GM19452 (cell line): ENCODE data around the gene TECPR1.

Source experiments
- ATAC-seq: cut with Tn5 transposase; IDR thresholded peaks from one replicate; pipeline ENCODE4 v1.9.1; 2021; ENCODE audit not compliant: unreplicated experiment

TECPR1 gene

DNA sequence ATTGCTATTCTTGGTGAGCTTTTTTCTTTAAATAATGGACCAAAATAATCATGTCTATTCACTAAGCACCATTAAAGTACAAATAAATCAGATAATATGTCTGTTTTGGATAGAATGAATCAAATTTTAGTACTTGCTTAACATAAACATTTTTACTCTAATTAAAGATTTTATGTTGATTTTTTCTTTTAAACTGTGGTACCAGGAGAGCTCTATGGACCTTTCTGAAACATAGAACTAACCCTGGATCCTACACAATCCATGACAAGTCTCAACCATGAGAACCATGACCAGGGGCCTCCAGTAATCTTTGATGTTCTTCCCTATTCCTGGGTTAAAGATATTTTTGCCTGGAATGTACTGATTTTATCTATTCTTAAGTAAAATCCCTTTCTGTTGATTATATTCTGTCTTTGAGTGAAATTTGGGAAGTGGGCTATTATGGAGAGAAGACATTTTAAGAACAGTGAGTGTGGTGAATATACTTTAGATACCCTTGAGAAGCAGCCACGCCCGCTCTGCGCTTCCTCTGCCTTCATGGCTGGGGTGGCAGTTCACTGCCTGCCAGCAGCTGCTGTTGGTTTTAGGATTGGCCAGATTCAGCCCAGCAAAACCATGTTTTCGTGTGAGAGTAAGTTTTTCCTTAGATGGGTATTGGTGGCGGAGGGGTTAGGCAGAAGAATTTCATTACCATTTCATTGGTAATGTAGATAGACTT, 83.0 kb downstream of the TECPR1 start:
- ATAC-seq: no peak

DNA sequence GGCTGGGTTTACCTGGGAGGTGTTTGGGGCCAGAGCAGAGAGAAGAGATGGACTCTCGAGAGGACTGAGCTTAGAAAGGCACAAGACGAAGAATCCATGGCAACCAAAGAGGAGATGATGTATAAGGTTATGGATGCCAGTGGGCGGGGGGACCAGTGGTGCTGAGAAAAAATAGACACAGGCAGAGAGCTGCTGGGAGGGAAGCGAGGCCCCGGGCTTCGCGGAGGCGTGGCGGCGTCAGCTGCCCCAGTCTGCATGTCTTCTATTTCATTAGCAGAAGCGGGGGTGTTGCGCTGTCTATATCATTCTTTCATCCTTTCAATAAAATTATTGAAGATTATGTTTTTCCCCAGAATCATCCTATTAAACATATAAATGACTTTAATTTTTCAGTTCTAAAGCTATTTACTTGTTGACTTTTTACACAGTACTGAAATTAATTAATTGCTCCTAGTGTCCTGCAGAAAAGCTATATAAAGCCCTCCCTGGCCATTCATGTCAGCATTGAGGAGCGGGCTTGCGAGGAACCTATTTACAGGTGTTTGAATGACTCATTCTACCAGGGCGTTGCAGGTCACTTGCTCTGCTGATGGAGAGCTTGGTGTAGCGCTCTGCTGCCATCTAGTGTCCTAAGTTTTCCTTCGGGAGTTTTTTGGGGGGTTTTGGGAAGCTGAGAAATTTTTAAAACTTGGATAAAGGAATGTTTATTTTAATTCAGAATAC, 83.7 kb downstream of the TECPR1 start:
- ATAC-seq: no peak

DNA sequence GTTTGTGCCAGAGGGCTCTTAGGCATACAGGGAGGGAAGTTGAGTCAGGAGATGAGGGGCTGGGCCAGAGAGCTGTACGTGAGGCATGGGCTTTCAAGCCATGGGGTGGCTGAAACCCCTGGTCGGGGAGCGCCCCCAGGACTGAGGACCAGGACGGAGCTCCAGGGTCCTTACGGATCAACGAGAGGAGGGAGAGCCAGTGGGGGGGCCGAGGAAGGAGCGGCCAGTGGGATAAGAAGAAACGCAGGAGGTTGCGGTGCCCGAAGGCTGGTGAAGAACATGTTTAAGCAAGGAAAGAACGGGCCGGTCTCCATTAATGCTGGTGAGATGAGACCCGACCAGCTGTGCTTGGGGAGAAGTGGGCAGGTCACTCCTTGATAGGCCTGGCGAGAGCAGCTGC, 84.4 kb downstream of the TECPR1 start:
- ATAC-seq: no peak

DNA sequence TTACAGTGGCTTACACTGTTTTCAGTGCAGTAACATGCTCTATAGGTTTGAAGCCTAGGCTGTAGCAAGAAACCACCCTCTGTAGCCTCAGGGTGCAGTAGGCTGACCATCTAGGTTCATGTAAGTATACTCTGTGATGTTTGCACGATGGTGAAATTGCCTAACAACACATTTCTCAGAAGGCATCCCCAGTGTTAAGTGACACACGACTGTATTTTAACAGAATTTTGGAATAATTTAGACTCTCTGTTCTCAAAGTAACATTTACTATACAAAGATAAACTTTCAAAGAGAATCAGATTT, 85.4 kb downstream of the TECPR1 start:
- no peak for ATAC-seq

DNA sequence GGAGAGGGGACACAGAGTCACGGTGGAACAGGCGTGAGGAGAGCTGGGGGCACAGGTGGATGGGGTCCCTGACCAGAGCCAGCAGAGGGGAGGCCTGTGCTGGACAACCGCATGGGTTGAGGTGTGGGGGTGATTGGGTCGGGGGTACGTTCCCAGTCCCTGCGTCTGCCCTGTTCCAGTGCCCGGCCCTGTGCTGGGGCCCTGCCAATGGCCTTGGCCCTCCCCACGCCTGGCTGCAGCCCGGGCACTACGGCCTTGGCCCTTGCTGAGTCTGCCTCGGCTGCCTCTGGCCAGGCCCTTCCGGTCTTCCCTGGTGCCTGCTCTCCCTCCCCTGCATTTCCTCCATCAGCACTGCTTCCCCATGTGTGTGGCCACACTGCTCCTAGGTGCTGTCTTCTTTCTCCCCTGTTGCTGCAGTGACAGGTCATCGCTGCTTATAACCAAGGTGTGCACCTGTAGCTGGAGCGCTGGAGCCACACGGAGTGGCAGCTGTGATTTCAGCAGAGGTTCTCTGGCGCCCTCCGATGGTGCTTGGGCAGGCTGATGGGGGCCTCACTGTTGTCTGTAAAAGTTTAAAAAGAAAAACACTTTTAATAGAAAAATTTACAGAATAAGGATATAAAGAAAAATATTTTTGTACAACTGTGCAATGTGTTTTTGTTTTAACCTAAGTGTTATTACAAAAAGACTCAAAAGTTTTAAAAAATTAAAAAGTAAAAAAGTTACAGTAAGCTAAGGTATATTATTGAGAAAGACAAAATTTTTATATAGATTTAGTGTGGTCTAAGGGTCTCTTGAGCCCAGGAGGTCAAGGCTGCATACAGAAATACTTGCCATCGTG, 86.0 kb downstream of the TECPR1 start:
- peak; percentile 82 for ATAC-seq
